AG09319 (cell line): ENCODE data around the gene RING1.
A peak's percentile ranks its signal among the peaks of the same experiment; 100 is the strongest.

Experiments used
- DNase-seq: peaks from one replicate; pipeline ENCODE4 v3.0.0-alpha.2; 2010; ENCODE audit warnings: low read depth; ENCODE audit errors: extremely low read depth
- CTCF ChIP-seq: IDR thresholded peaks from 2 replicates; pipeline ENCODE4 v1.5.1; 2011; ENCODE audit warnings: low read depth, mild to moderate bottlenecking, inconsistent platforms, low read length, moderate library complexity

The RING1 gene

GRCh38 chr6:33195304-33196165, 12.8 kb upstream of the RING1 start:
- no peak for TF ChIP-seq CTCF
- DNase-seq: no peak

DNA sequence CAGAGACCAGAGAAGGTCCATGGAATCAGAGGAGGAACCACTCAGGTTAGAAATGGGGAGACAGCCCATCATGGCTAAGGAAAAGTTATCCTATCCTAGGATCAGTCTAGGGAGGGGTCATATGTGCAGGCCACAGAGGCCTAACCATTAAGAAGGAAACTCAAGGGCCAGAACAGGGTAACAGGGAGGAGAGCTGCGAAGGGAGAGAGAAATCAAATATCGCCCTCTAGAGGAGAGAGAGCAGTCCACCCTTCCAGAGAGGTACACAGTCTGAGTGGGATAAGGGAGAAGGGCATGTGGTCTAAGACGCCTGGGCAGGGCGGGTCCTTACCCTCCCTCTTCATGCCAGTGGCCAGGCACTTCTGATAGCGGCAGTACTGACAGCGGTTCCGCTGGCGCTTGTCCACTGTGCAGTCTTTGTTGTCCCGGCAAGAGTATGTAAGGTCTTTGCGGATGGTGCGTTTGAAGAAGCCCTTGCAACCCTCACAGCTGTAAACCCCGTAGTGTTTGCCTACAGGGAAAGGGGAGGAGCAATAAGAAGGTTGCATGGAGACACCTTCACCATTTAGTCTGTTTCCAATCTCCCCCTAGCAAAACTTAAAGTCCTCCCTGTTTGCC, 10.8 kb upstream of the RING1 start:
- TF ChIP-seq CTCF: peak; percentile 77
- DNase-seq: peak; percentile 27

DNA sequence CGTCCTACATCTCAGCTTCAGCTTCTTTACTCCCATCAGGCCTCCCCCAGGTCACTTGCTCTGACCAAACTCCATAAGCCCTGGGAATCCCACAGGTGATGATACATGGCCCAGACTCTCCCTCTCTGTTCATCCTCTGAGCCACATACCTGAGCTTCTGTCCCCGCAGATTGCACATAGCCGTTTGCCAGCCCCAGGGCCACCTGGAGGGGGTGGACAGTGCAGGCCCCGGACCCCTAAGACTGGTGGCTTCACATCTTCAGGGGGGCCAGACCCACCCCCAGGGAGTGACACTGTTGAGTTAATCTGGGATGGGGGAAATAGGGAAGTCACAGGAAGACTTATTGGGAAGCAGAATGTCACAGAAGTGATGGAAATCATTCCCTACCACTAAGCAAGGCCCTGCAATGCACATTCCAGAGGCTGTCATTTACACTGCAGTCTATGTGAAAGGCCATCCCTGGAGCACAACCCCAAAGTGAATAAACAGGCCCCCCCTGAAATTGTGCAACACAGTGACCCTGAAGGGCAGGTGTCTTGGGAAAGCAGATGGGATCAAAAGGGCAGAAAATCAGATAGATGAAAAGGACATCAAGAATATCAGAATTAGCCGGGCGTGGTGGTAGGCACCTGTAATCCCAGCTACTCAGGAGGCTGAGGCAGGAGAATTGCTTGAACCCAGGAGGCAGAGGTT, 10.0 kb upstream of the RING1 start:
- no peak for TF ChIP-seq CTCF
- DNase-seq: no peak

- DNase-seq: no peak
- TF ChIP-seq CTCF: no peak
Observed at GRCh38 chr6:33198853-33199436, 9.4 kb upstream of the RING1 start.

DNA sequence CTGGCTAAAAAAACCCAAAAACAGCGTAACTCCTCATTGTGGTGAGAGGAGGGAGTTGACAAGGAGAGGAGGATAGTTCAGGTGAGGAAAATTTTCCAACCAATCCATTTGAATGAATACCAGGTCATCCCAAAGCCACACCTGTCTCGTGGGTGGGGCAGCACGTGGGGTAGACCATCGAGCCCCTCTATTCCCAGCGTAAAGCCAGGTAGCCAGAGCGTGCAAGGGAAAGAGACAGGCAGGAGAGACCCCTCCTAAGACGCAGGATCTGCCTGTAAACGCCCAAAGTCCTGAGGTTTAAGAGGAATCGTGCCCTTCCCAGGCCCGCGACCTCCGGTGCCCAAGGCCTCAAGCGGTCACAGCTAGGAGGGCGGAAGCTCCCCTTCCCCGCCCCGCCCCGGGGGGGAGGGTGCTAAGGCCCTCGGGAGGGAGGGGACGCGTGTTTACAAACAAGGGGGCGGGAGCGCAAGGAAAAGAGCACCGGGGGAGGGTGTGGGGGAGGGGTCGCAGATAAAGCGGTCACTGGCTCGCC, 8.5 kb upstream of the RING1 start:
- DNase-seq: no peak
- no peak for TF ChIP-seq CTCF

DNA sequence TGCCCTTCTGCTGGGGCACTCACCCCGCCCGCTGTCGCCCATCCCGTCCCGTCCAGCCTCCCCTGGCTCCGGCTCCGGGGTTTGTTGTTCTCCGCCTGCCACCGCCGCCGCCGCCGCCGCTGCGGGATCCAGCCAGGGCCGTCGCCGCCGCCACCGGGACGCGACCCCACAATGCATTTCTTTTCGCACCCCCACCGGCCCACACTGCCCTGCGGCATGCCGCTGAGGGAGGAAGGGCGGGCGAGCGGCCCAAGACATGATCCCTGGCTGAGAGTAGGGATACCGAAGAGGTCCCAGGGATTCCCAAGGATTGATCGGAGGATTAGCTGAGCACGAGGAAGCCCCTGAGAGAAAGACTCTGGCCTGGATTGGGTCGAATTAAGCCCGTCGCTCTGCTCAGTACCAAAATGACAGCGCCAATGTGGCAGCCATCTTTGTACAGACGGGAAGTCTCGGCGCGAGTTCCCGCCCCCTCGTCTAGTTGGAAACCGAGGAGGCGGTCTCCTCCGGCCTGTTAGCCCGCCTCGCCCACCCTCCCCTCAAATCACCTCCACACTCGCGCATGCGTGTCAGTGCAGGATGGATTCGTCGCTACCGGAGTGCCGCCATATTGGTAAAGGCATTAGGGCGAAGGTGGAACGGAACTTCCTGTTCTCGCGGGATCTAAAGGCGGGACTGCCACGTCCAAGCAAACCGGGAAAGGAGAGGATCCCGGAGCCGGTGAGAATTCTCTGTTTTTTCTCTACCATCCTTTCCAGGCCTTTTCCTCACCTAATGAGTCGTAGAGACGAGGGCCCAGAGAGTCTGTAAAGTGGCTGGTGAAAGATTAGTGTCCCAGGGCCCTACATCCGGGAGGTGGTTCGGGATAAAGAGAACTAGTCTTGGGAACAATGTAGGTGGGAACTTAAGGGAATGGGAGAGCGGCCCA, 7.8 kb upstream of the RING1 start, which contains the start of the genes RXRB and SLC39A7:
Gene RXRB (minus strand): TSS at position 447 of the 928 bp plus-strand sequence. CDS start 189 bp downstream, at position 258.
Gene SLC39A7 (plus strand): TSS at position 649 of the 928 bp plus-strand sequence. CDS start 379 bp downstream, outside the sequence.
- peak; percentile 99 for DNase-seq
- TF ChIP-seq CTCF: no peak
